Esophagus muscularis mucosa (tissue), 4 donors: ENCODE results near the gene JAKMIP1.

Experiments used
- EP300 ChIP-seq: sonication (generic); formaldehyde crosslinking; IDR thresholded peaks from one replicate; pipeline ENCODE4 v1.6.1; 2017; ENCODE audit warnings: antibody characterized with exemption
- POLR2A ChIP-seq: fragments of 450-650 bp; IDR thresholded peaks from one replicate; pipeline ENCODE4 v1.6.1; 2017; ENCODE audit warnings: antibody characterized with exemption, moderate library complexity, mild to moderate bottlenecking, low read depth
- POLR2AphosphoS5 ChIP-seq, 2 donors: sonication (generic); formaldehyde crosslinking; IDR thresholded peaks; one replicate each; pipeline ENCODE4 v1.6.1; 2017; ENCODE audit warnings: antibody characterized with exemption in 2 of 2
- TF ChIP-seq, protein P1 (sequence below), 3 experiments: fragments of 200-600 bp in 2 of 3; fragments of 450-650 bp in 1 of 3; sonication (generic) in 2 of 3; IDR thresholded peaks; one replicate each; pipeline ENCODE4 v1.5.1; 2017 to 2019; ENCODE audit warnings: antibody characterized with exemption in 3 of 3, mild to moderate bottlenecking in 2 of 3, moderate library complexity in 1 of 3

DNA sequence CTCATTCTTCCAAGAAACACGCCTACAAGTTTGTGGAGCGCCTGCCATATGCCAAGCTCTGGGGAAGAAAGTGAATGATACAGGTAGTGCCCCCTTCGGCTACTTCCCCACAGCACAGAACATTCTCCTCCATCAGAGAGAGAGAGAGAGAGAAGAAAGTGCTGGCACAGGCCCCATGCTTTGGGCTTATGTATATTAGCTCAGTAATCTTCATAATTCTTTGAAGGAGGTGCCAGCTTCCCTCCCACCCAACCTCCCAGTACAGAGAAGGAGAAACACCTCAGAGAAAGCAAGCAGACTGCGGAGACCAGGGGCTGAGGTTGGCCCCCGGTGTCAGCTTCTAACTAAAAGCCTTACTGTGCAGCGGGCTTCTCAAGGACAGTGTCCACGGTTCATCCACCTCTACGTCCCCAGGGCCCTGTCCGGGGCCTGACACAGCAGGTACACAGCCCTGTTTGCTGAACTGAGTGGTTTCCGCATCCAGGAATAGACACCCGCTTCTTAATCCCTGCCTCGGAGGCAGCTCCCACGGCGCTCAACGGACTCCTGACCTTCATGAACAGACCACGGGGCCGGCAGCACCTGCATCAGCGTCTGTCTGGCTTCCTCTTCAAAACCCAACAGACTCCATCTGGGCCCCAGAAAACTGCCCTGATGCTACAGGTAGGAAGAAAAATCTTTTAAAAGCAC is 50.2 kb downstream of the JAKMIP1 start:
- TF ChIP-seq, protein P1, sequence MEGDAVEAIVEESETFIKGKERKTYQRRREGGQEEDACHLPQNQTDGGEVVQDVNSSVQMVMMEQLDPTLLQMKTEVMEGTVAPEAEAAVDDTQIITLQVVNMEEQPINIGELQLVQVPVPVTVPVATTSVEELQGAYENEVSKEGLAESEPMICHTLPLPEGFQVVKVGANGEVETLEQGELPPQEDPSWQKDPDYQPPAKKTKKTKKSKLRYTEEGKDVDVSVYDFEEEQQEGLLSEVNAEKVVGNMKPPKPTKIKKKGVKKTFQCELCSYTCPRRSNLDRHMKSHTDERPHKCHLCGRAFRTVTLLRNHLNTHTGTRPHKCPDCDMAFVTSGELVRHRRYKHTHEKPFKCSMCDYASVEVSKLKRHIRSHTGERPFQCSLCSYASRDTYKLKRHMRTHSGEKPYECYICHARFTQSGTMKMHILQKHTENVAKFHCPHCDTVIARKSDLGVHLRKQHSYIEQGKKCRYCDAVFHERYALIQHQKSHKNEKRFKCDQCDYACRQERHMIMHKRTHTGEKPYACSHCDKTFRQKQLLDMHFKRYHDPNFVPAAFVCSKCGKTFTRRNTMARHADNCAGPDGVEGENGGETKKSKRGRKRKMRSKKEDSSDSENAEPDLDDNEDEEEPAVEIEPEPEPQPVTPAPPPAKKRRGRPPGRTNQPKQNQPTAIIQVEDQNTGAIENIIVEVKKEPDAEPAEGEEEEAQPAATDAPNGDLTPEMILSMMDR (IDR thresholded peaks at IDR 0.05), result no peak
- TF ChIP-seq POLR2AphosphoS5 (IDR thresholded peaks at IDR 0.05), result no peak
- TF ChIP-seq POLR2A, result no peak
- TF ChIP-seq EP300, result no peak
